ENCODE results near the gene PCBP3.
"Not testable (repeated sequence)": the region's sequence is repeated elsewhere in the genome, so short reads cannot be mapped to it uniquely, and the experiment has no call there.

PCBP3 gene

DNA sequence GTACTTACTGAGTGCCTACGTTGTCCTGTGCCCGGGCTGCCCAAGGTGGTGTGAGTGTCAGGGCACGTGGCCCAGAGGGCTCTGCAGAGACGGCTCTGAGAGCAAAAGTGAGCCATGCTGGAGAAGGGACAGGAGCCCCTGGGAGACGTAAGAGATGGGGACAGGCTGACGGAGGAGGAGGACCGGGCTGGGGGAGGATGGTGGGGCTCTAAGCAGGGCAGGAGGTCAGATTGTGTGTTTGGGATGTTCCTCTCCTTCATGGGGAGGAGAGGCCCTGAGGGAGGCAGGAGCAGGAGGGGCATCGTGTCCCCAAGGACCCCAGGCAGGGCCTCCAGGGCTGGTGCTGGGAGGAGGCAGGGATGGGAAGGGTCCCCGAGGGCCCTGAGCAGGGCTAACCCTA, 158.9 kb downstream of the PCBP3 start:
- no peak for TF ChIP-seq JUND (IDR thresholded peaks at IDR 0.05; ENCODE audit: low read depth)
- DNase-seq (ENCODE audit: low read depth in 1 of 2, low spot score in 1 of 2), result no peak
- in situ Hi-C loops (cut with HindIII; ENCODE audit: low pct_unique_long_range_greater_than_20kb, low sequenced_read_pairs), result no loop called here

DNA sequence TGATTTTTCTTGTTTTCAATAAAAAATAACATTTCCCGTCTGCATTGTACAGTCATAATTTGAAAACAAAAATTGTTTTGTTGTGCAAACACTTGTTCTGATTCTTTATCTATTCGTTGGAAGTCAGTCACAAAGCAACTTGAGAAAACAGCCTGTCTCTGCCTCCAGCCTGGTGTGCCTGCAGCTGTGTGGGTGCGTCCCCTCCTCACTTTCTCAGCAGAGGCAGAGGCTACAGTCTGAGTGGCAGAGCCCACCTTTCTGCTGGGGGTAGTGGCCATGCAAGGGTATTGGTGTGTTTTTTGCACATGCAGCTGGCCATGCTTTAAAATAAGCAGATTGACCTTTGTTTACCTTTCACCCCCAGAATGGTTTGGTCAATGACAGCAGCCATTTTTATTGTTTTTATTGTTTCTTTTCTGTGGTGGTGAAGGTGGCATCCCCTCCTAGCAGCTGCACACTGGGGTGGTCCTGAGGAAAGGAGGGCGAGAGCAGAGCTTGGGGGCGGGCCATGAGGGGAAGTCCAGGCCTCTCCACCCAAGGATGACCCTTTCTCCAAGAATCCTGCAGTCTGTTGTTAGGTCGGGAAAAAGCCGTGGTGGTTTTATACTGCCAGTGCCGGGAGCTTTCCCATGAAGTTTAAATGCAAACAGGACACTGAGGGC, 159.6 kb downstream of the PCBP3 start:
- no peak for TF ChIP-seq JUND (IDR thresholded peaks at IDR 0.05; ENCODE audit: low read depth)
- DNase-seq (ENCODE audit: low read depth in 1 of 2, low spot score in 1 of 2), result no peak
- in situ Hi-C loops (cut with HindIII; ENCODE audit: low pct_unique_long_range_greater_than_20kb, low sequenced_read_pairs), result no loop called here

DNA sequence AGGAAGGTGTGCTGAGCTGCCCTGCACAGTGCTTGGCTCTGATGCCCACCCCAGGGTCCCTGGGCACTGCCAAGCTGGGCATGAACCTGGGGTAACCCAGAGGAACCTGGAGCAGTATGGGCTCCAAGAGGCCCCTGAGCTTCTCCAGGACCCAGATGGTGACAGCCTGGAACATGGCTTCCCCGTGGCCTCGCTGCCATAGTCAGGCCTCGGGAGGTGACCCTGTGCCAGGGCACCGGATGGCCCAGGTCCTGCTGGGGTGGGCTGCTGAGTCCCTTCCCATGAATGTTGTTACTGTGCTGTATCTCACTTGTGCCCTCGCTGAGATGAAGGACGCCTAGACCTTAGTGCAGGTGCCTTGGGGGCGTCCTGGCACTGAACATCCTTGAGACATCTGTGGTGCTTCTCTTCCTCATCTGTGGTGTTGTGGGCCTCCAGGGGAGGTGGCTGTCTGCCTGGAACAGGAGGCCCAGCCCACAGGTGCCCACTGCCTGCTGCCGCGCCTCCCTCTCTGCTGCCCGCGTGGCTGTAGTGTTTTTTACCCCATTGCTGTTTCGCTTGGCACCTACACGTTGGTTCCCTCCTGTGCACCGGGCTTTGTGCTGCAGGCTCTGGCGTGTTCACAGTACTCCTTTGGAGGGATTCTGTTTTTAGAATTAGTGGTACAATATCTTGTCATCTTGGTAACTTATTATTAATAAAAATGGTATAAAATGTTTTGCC, 160.3 kb downstream of the PCBP3 start:
- in situ Hi-C loops (cut with HindIII; ENCODE audit: low pct_unique_long_range_greater_than_20kb, low sequenced_read_pairs), result no loop called here
- no peak for TF ChIP-seq JUND (IDR thresholded peaks at IDR 0.05; ENCODE audit: low read depth)

DNA sequence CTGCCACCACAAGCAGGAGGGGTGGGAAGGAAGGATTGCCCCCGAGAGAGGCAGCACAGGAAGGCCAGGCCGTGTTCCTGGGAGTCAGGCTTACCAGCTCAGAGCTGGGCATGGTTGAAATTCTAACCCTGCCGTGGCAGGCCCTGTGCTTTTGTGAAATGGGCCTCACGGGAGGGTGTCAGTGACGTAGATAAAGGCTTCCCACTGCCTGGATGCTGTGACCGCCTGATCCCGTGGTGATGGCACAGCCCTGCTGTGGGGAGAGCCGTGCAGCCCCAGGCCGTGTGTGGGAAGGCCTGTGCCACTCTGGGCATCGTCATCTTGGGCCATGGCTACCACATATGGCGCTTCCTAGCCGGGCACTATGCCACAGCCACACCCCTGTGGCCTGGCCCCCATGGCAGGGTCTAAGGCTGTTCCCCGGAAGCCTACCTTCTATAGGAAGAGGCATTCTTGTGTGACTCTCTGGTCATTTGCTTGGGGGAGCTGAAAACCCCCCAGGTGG, 161.3 kb downstream of the PCBP3 start:
- TF ChIP-seq JUND (IDR thresholded peaks at IDR 0.05; ENCODE audit: low read depth), result no peak
- no peak for DNase-seq (ENCODE audit: low read depth in 1 of 2, low spot score in 1 of 2)
- in situ Hi-C loops (cut with HindIII; ENCODE audit: low pct_unique_long_range_greater_than_20kb, low sequenced_read_pairs), result no loop called here

More for the DNA sequence above, 160.3 kb downstream of the PCBP3 start:
- no peak for DNase-seq (ENCODE audit: low read depth in 1 of 2, low spot score in 1 of 2)

DNA sequence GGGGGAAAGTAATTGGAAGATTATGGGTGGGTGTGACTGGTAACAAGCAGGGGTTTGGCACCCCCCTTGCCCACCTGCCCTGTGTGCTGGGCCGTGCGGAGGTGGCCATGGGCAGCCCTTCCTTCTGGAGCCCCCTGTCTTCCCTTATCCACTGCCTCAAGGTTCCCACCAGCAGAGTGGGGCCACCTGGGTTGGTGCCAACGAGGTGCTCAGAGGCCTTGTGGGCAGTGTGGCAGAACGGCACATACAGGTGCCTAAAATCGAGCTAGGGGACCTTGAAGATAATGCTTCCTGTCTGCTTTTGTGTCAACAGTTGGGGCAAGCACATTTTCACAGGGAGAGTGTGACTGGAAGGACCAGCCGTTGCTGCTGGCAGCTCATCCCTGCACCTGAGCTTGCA, 161.8 kb downstream of the PCBP3 start:
- DNase-seq (ENCODE audit: low read depth in 1 of 2, low spot score in 1 of 2), result no peak
- no peak for TF ChIP-seq JUND (IDR thresholded peaks at IDR 0.05; ENCODE audit: low read depth)
- in situ Hi-C loops (cut with HindIII; ENCODE audit: low pct_unique_long_range_greater_than_20kb, low sequenced_read_pairs), result no loop called here

DNA sequence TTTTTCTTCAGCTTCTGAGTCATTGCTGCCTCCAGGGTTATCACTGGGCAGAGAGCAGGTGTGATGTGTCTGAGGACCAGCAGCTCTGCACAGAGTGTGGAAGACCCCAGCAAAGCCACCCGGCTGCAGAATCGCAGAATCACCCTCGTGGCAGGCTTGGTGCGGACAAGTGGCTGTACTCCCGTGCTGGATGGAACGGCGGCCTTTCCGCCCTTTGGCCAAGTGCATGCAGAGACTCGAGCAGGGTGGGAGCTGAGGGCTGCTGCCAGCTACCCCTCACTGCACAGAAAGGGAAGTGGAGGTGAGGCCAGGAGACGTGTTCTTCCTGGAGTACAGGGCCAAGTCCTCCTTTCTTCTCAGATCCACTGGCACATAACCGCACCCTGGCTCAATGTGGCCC, 162.5 kb downstream of the PCBP3 start:
- in situ Hi-C loops (cut with HindIII; ENCODE audit: low pct_unique_long_range_greater_than_20kb, low sequenced_read_pairs), result no loop called here
- DNase-seq (ENCODE audit: low read depth in 1 of 2, low spot score in 1 of 2), result no peak
- no peak for TF ChIP-seq JUND (IDR thresholded peaks at IDR 0.05; ENCODE audit: low read depth)

DNA sequence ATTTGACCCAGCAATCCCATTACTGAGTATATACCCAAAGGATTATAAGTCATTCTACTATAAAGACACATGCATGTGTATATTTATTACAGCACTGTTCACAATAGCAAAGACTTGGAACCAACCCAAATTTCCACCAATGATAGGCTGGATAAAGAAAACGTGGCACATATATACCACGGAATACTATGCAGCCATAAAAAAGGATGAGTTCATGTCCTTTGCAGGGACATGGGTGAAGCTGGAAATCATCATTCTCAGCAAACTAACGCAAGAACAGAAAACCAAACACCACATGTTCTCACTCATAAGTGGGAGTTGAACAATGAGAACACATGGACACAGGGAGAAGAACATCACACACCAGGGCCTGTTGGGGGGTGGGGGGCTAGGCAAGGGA, 165.1 kb downstream of the PCBP3 start:
- DNase-seq (ENCODE audit: low read depth in 1 of 2, low spot score in 1 of 2); in situ Hi-C loops (cut with HindIII; ENCODE audit: low pct_unique_long_range_greater_than_20kb, low sequenced_read_pairs): not testable (repeated sequence)

DNA sequence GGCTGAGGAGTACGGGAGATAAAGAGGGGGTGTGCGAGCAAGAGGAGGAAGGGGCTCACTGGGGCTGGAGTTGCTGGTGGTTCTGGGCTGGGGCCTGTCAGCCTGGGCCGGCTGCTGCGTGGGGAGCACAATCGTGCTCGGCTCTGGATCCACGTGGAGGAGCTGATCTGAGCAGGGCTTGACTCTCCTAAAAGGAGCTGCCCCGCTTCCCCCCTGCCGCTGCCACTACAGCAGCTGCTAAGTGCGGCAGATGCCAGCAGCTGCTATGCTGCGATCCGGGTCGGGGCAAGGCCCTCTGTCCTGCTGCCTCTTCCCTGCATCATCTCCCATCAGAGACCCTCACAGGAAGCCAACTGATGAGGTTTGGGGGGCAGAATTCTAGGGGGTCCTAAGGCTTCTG, 165.9 kb downstream of the PCBP3 start:
- in situ Hi-C loops (cut with HindIII; ENCODE audit: low pct_unique_long_range_greater_than_20kb, low sequenced_read_pairs), result no loop called here
- no peak for TF ChIP-seq JUND (IDR thresholded peaks at IDR 0.05; ENCODE audit: low read depth)
- DNase-seq (ENCODE audit: low read depth in 1 of 2, low spot score in 1 of 2), result no peak

DNA sequence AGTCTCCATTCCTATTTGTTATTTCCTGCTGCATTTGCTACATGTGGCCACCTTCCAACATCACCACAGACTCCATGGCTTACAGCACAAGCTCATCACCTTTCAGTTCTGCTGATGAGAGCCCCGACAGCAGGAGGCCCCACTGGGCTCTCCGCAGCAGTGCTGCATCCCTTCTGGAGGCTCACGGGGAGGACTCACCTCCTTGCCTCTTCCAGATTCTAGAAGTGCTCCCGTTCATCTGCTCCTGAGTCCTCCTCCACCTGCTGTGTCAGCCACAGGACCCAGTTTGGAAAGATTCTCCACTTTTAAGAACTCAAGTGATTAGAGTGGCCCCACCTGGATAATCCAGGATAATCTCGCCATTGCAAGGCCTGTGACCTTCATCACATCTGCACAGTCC, 167.6 kb downstream of the PCBP3 start:
- DNase-seq (ENCODE audit: low read depth in 1 of 2, low spot score in 1 of 2), result no peak
- in situ Hi-C loops (cut with HindIII; ENCODE audit: low pct_unique_long_range_greater_than_20kb, low sequenced_read_pairs), result no loop called here
- no peak for TF ChIP-seq JUND (IDR thresholded peaks at IDR 0.05; ENCODE audit: low read depth)

DNA sequence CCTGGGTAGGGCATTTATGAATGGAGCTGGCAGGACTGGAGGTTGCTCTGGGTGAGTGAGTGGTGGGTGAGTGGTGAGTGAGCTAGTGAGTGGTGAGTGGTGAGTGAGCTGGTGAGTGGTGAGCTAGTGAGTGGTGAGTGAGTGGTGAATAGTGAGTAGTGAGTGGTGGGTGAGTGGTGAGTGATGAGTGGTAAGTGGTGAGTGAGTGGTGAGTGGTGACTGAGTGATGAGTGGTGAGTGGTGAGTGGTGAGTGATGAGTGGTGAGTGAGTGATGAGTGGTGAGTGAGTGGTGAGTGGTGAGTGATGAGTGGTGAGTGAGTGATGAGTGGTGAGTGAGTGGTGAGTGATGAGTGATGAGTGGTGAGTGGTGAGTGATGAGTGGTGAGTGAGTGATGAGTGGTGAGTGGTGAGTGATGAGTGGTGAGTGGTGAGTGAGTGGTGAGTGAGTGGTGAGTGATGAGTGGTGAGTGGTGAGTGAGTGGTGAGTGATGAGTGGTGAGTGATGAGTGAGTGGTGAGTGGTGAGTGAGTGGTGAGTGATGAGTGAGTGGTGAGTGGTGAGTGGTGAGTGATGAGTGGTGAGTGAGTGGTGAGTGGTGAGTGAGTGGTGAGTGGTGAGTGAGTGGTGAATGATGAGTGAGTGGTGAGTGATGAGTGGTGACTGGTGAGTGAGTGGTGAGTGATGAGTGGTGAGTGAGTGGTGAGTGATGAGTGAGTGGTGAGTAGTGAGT, 170.8 kb downstream of the PCBP3 start:
- in situ Hi-C loops (cut with HindIII; ENCODE audit: low pct_unique_long_range_greater_than_20kb, low sequenced_read_pairs); DNase-seq (ENCODE audit: low read depth in 1 of 2, low spot score in 1 of 2): not testable (repeated sequence)

DNA sequence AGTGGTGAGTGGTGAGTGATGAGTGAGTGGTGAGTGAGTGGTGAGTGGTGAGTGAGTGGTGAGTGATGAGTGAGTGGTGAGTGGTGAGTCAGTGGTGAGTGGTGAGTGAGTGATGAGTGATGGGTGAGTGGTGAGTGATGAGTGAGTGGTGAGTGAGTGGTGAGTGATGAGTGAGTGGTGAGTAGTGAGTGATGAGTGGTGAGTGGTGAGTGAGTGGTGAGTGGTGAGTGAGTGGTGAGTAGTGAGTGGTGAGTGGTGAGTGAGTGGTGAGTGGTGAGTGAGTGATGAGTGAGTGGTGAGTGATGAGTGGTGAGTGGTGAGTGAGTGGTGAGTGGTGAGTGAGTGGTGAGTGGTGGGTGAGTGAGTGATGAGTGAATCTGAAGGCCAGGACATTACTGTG, 172.3 kb downstream of the PCBP3 start:
- DNase-seq (ENCODE audit: low read depth in 1 of 2, low spot score in 1 of 2); in situ Hi-C loops (cut with HindIII; ENCODE audit: low pct_unique_long_range_greater_than_20kb, low sequenced_read_pairs): not testable (repeated sequence)

DNA sequence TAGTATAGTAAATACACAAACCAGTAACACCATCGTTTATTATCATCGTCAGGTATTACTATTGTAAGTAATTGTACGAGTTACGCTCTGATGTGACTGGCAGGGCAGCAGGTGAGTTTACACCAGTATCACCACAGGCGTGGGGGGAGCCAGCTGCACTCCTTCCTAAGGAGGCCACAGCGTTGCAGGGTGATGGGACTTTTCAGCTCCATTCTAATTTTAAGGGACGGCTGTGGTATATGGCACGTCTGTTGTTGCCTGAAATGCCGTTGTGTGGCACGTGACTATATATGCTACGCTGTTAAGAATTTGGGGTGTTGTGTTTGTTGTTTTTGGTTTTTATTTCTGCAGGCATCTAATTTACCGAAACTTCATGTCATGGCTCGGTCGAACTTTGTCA, 173.3 kb downstream of the PCBP3 start:
- in situ Hi-C loops (cut with HindIII; ENCODE audit: low pct_unique_long_range_greater_than_20kb, low sequenced_read_pairs), result no loop called here
- no peak for DNase-seq (ENCODE audit: low read depth in 1 of 2, low spot score in 1 of 2)
- no peak for TF ChIP-seq JUND (IDR thresholded peaks at IDR 0.05; ENCODE audit: low read depth)

DNA sequence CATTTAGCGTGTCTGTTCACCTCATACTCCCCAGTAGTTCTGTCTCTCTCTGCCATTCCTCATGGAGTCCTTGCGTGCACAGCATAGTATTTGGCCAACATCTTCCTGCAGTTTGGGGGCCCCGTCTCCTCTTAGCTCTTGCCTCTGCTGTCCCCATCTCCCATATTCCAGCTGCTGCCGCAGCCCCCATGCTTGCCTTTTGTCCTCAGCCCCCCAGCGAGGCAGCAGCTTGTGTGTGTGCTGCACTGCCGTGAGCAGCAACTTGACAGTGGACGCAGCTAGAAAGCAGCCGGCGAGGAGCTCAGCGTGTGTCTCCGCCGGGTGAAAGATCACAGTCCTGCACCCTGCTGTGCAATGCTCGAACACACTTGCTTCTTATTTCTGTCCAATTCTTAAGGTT, 173.8 kb downstream of the PCBP3 start:
- TF ChIP-seq JUND (IDR thresholded peaks at IDR 0.05; ENCODE audit: low read depth), result no peak
- DNase-seq (ENCODE audit: low read depth in 1 of 2, low spot score in 1 of 2), result no peak
- in situ Hi-C loops (cut with HindIII; ENCODE audit: low pct_unique_long_range_greater_than_20kb, low sequenced_read_pairs), result no loop called here

Data from T47D (cell line).